Uterus (tissue), 4 donors: ENCODE measurements around the gene NFIC. TPM values are rescaled to one million over a fixed set of nuclear protein-coding genes. Genes with fewer than 3 reads are reported as not detected.

Experiments
- DNase-seq, 2 donors: peaks; one replicate each; pipeline ENCODE4 v3.0.0-alpha.2; 2019 to 2020
- H3K27ac ChIP-seq, 2 donors: fragments of 200-600 bp; sonication (generic); 1 replicate in 1 of 2; 2 replicates in 1 of 2; pipeline ENCODE4 v1.5.1; 2016 to 2018
- H3K27me3 ChIP-seq, 2 donors: fragments of 200-600 bp; sonication (generic); one replicate each; pipeline ENCODE4 v1.5.1; 2018 to 2019; ENCODE audit warnings: control low read depth in 1 of 2
- H3K36me3 ChIP-seq, 2 donors: fragments of 200-600 bp; sonication (generic); one replicate each; pipeline ENCODE4 v1.5.1; 2019; ENCODE audit warnings: control low read depth in 1 of 2
- H3K4me1 ChIP-seq, 2 donors: fragments of 200-600 bp; sonication (generic); one replicate each; pipeline ENCODE4 v1.5.1; 2018 to 2019; ENCODE audit warnings: control low read depth in 1 of 2
- H3K4me3 ChIP-seq, 2 donors: fragments of 200-600 bp; sonication (generic); 1 replicate in 1 of 2; 2 replicates in 1 of 2; pipeline ENCODE4 v1.5.1; 2018 to 2019; ENCODE audit warnings: mild to moderate bottlenecking in 1 of 2
- H3K9me3 ChIP-seq, 2 donors: fragments of 200-600 bp; sonication (generic); one replicate each; pipeline ENCODE4 v1.5.1; 2019; ENCODE audit warnings: control low read depth in 1 of 2
- CTCF ChIP-seq, 4 experiments: fragments of 200-600 bp in 2 of 4; fragments of 450-650 bp in 2 of 4; sonication (generic) in 2 of 4; IDR thresholded peaks; one replicate each; pipeline ENCODE4 v1.5.1; 2016 to 2019; ENCODE audit warnings: antibody characterized with exemption in 4 of 4, mild to moderate bottlenecking in 2 of 4, moderate library complexity in 1 of 4
- POLR2A ChIP-seq, 2 donors: fragments of 450-650 bp; IDR thresholded peaks; one replicate each; pipeline ENCODE4 v1.6.1; 2016; ENCODE audit warnings: antibody characterized with exemption in 2 of 2, mild to moderate bottlenecking in 1 of 2, moderate library complexity in 1 of 2
- intact Hi-C: fragments of 100-400 bp; cut with DNase I; formaldehyde crosslinking; loops from one replicate; pipeline ENCODE4 v1.15.1; 2023; ENCODE audit warnings: low total_unique reads
- total RNA-seq, 4 donors: library from RNA; depleted of rRNA in 3 of 4; stranded (reverse); fragments of >200 nt in 3 of 4; gene quantifications; one replicate each; pipeline versions ENCODE4 v1.1.0 to v1.2.4, GENCODE V29; 2014 to 2023
- donor health status: DM: yes; HTN: yes; CAD: no.

Gene NFIC
- total RNA-seq, 4 donors from 2014 or later = 18.5 to 361 (median 82.9) TPM

- TF ChIP-seq CTCF (IDR thresholded peaks at IDR 0.05) = no peak
- TF ChIP-seq POLR2A (IDR thresholded peaks at IDR 0.05) = no peak
- peaks cover 5 to 11% of the 10 kb centered on the region in 2 donors for H3K27me3 ChIP-seq
- H3K9me3 ChIP-seq = no peaks in the 10 kb centered on the region
- H3K4me1 ChIP-seq = no peaks in the 10 kb centered on the region
- H3K4me3 ChIP-seq = no peak overlapping the region
- H3K27ac ChIP-seq = no peak overlapping the region
- no peaks in the 10 kb centered on the region for H3K36me3 ChIP-seq
- no peak for DNase-seq
- intact Hi-C loops = no loop called here
These were observed 115.1 kb downstream of the NFIC start for GRCh38 chr19:3481241-3482090.

GRCh38 chr19:3482507-3483225 lies 116.3 kb downstream of the NFIC start:
- intact Hi-C loops = no loop called here
- no peak for DNase-seq

GRCh38 chr19:3483226-3483628 lies 116.8 kb downstream of the NFIC start, which contains the start of gene SMIM44:
SMIM44 (minus strand) TSS chr19:3483441; CDS start chr19:3483403, 38 bp downstream.
- intact Hi-C loops = no loop called here
- H3K27ac ChIP-seq = no peak within 1 kb of the TSS
- no peaks in the 10 kb centered on the region for H3K36me3 ChIP-seq
- H3K4me1 ChIP-seq = no peaks in the 10 kb centered on the region
- TF ChIP-seq POLR2A (IDR thresholded peaks at IDR 0.05) (no peak), CTCF (IDR thresholded peaks at IDR 0.05) (no peak)
- no peaks in the 10 kb centered on the region for H3K9me3 ChIP-seq
- peaks cover 5 to 11% of the 10 kb centered on the region in 2 donors for H3K27me3 ChIP-seq
- no peak for DNase-seq
- H3K4me3 ChIP-seq = no peak within 1 kb of the TSS

More at GRCh38 chr19:3482507-3483225, 116.3 kb downstream of the NFIC start:
- Histone ChIP-seq H3K9me3 (no peaks in the 10 kb centered on the region), H3K27me3 (peaks cover 5 to 11% of the 10 kb centered on the region in 2 donors), H3K27ac (no peak overlapping the region), H3K4me1 (no peaks in the 10 kb centered on the region), H3K36me3 (no peaks in the 10 kb centered on the region), H3K4me3 (no peak overlapping the region)
- no peak for TF ChIP-seq POLR2A (IDR thresholded peaks at IDR 0.05)
- no peak for TF ChIP-seq CTCF (IDR thresholded peaks at IDR 0.05)

- Histone ChIP-seq H3K27me3 (no peaks in the 10 kb centered on the region), H3K4me3 (no peak overlapping the region), H3K4me1 (no peaks in the 10 kb centered on the region), H3K27ac (no peak overlapping the region), H3K36me3 (no peaks in the 10 kb centered on the region), H3K9me3 (no peaks in the 10 kb centered on the region)
- no peak for DNase-seq
- TF ChIP-seq POLR2A (IDR thresholded peaks at IDR 0.05) (no peak), CTCF (IDR thresholded peaks at IDR 0.05) (no peak)
- intact Hi-C loops = no loop called here
These were observed 125.2 kb downstream of the NFIC start for GRCh38 chr19:3491396-3492119.
